ENCODE measurements around the gene AGMO. TPM values are rescaled to one million over a fixed set of nuclear protein-coding genes. Genes with fewer than 3 reads are reported as not detected.

AGMO gene
- polyA plus RNA-seq, 2 donors = 0.02 to 0.09 TPM

GRCh38 chr7:15367897-15368296 lies 193.9 kb downstream of the AGMO start:
- no peaks in the 10 kb centered on the region for H3K4me1 ChIP-seq (ENCODE audit: control insufficient read depth in 2 of 2, insufficient read depth in 2 of 2, low read length in 1 of 2)
- no peak overlapping the region for H3K27ac ChIP-seq (ENCODE audit: low read depth in 2 of 2, low read length in 1 of 2)
- WGBS, 2 donors = 77% methylated on average over 3 of the region's 3 CpGs
- H3K4me3 ChIP-seq (ENCODE audit: low read depth in 1 of 2, low read length in 2 of 2) = no peak overlapping the region
- no peaks in the 10 kb centered on the region for H3K9me3 ChIP-seq (ENCODE audit: control insufficient read depth in 2 of 2, insufficient read depth in 1 of 2, low read depth in 1 of 2, low read length in 1 of 2)
- H3K36me3 ChIP-seq (ENCODE audit: control insufficient read depth in 2 of 2, insufficient read depth in 2 of 2, low read length in 1 of 2) = no peaks in the 10 kb centered on the region
- H3K27me3 ChIP-seq (ENCODE audit: control insufficient read depth in 1 of 2, insufficient read depth in 2 of 2, low read length in 2 of 2) = no peaks in the 10 kb centered on the region

- Histone ChIP-seq H3K9me3 (ENCODE audit: control insufficient read depth in 2 of 2, insufficient read depth in 1 of 2, low read depth in 1 of 2, low read length in 1 of 2) (no peaks in the 10 kb centered on the region), H3K36me3 (ENCODE audit: control insufficient read depth in 2 of 2, insufficient read depth in 2 of 2, low read length in 1 of 2) (no peaks in the 10 kb centered on the region), H3K27ac (ENCODE audit: low read depth in 2 of 2, low read length in 1 of 2) (no peak overlapping the region), H3K27me3 (ENCODE audit: control insufficient read depth in 1 of 2, insufficient read depth in 2 of 2, low read length in 2 of 2) (no peaks in the 10 kb centered on the region), H3K4me1 (ENCODE audit: control insufficient read depth in 2 of 2, insufficient read depth in 2 of 2, low read length in 1 of 2) (no peaks in the 10 kb centered on the region), H3K4me3 (ENCODE audit: low read depth in 1 of 2, low read length in 2 of 2) (no peak overlapping the region)
- WGBS, 2 donors = 76 to 77% methylated on average over 5 of the region's 5 CpGs
Observed at GRCh38 chr7:15358112-15358511, 203.7 kb downstream of the AGMO start.

- Histone ChIP-seq H3K36me3 (ENCODE audit: control insufficient read depth in 2 of 2, insufficient read depth in 2 of 2, low read length in 1 of 2) (no peaks in the 10 kb centered on the region), H3K4me3 (ENCODE audit: low read depth in 1 of 2, low read length in 2 of 2) (peak overlapping the region; percentile 14 to 56), H3K27ac (ENCODE audit: low read depth in 2 of 2, low read length in 1 of 2) (no peak overlapping the region), H3K27me3 (ENCODE audit: control insufficient read depth in 1 of 2, insufficient read depth in 2 of 2, low read length in 2 of 2) (no peaks in the 10 kb centered on the region), H3K4me1 (ENCODE audit: control insufficient read depth in 2 of 2, insufficient read depth in 2 of 2, low read length in 1 of 2) (no peaks in the 10 kb centered on the region), H3K9me3 (ENCODE audit: control insufficient read depth in 2 of 2, insufficient read depth in 1 of 2, low read depth in 1 of 2, low read length in 1 of 2) (no peaks in the 10 kb centered on the region)
- 53 to 68% methylated on average over 20 of the region's 20 CpGs for WGBS, 2 donors
Observed at GRCh38 chr7:15352421-15353206, 209.2 kb downstream of the AGMO start.

- Histone ChIP-seq H3K4me3 (ENCODE audit: low read depth in 1 of 2, low read length in 2 of 2) (no peak overlapping the region), H3K27ac (ENCODE audit: low read depth in 2 of 2, low read length in 1 of 2) (no peak overlapping the region), H3K9me3 (ENCODE audit: control insufficient read depth in 2 of 2, insufficient read depth in 1 of 2, low read depth in 1 of 2, low read length in 1 of 2) (no peaks in the 10 kb centered on the region), H3K36me3 (ENCODE audit: control insufficient read depth in 2 of 2, insufficient read depth in 2 of 2, low read length in 1 of 2) (no peaks in the 10 kb centered on the region), H3K4me1 (ENCODE audit: control insufficient read depth in 2 of 2, insufficient read depth in 2 of 2, low read length in 1 of 2) (no peaks in the 10 kb centered on the region), H3K27me3 (ENCODE audit: control insufficient read depth in 1 of 2, insufficient read depth in 2 of 2, low read length in 2 of 2) (no peaks in the 10 kb centered on the region)
- 31 to 34% methylated on average over 1 of the region's 1 CpG for WGBS, 2 donors
Observed at GRCh38 chr7:15345216-15345615, 216.6 kb downstream of the AGMO start.

- no peak overlapping the region for H3K4me3 ChIP-seq (ENCODE audit: low read depth in 1 of 2, low read length in 2 of 2)
- no peaks in the 10 kb centered on the region for H3K9me3 ChIP-seq (ENCODE audit: control insufficient read depth in 2 of 2, insufficient read depth in 1 of 2, low read depth in 1 of 2, low read length in 1 of 2)
- no peaks in the 10 kb centered on the region for H3K4me1 ChIP-seq (ENCODE audit: control insufficient read depth in 2 of 2, insufficient read depth in 2 of 2, low read length in 1 of 2)
- H3K27ac ChIP-seq (ENCODE audit: low read depth in 2 of 2, low read length in 1 of 2) = no peak overlapping the region
- 80 to 84% methylated on average over 4 of the region's 4 CpGs for WGBS, 2 donors
- H3K36me3 ChIP-seq (ENCODE audit: control insufficient read depth in 2 of 2, insufficient read depth in 2 of 2, low read length in 1 of 2) = no peaks in the 10 kb centered on the region
- no peaks in the 10 kb centered on the region for H3K27me3 ChIP-seq (ENCODE audit: control insufficient read depth in 1 of 2, insufficient read depth in 2 of 2, low read length in 2 of 2)
Observed at GRCh38 chr7:15341817-15342216, 220.0 kb downstream of the AGMO start.

- Histone ChIP-seq H3K36me3 (ENCODE audit: control insufficient read depth in 2 of 2, insufficient read depth in 2 of 2, low read length in 1 of 2) (no peaks in the 10 kb centered on the region), H3K9me3 (ENCODE audit: control insufficient read depth in 2 of 2, insufficient read depth in 1 of 2, low read depth in 1 of 2, low read length in 1 of 2) (no peaks in the 10 kb centered on the region), H3K4me1 (ENCODE audit: control insufficient read depth in 2 of 2, insufficient read depth in 2 of 2, low read length in 1 of 2) (no peaks in the 10 kb centered on the region), H3K4me3 (ENCODE audit: low read depth in 1 of 2, low read length in 2 of 2) (no peak overlapping the region), H3K27ac (ENCODE audit: low read depth in 2 of 2, low read length in 1 of 2) (no peak overlapping the region), H3K27me3 (ENCODE audit: control insufficient read depth in 1 of 2, insufficient read depth in 2 of 2, low read length in 2 of 2) (no peaks in the 10 kb centered on the region)
- WGBS, 2 donors = 81 to 85% methylated on average over 1 of the region's 1 CpG
Observed at GRCh38 chr7:15336146-15336545, 225.7 kb downstream of the AGMO start.

- no peak overlapping the region for H3K27ac ChIP-seq (ENCODE audit: low read depth in 2 of 2, low read length in 1 of 2)
- 45 to 68% methylated on average over 6 of the region's 6 CpGs for WGBS, 2 donors
- H3K36me3 ChIP-seq (ENCODE audit: control insufficient read depth in 2 of 2, insufficient read depth in 2 of 2, low read length in 1 of 2) = no peaks in the 10 kb centered on the region
- H3K4me1 ChIP-seq (ENCODE audit: control insufficient read depth in 2 of 2, insufficient read depth in 2 of 2, low read length in 1 of 2) = no peaks in the 10 kb centered on the region
- H3K4me3 ChIP-seq (ENCODE audit: low read depth in 1 of 2, low read length in 2 of 2) = no peak overlapping the region
- H3K9me3 ChIP-seq (ENCODE audit: control insufficient read depth in 2 of 2, insufficient read depth in 1 of 2, low read depth in 1 of 2, low read length in 1 of 2) = no peaks in the 10 kb centered on the region
- H3K27me3 ChIP-seq (ENCODE audit: control insufficient read depth in 1 of 2, insufficient read depth in 2 of 2, low read length in 2 of 2) = no peaks in the 10 kb centered on the region
Observed at GRCh38 chr7:15335390-15335789, 226.4 kb downstream of the AGMO start.

- no peaks in the 10 kb centered on the region for H3K36me3 ChIP-seq (ENCODE audit: control insufficient read depth in 2 of 2, insufficient read depth in 2 of 2, low read length in 1 of 2)
Observed at GRCh38 chr7:15334536-15335263, 227.1 kb downstream of the AGMO start.

GRCh38 chr7:15332956-15333355 lies 228.9 kb downstream of the AGMO start:
- H3K9me3 ChIP-seq (ENCODE audit: control insufficient read depth in 2 of 2, insufficient read depth in 1 of 2, low read depth in 1 of 2, low read length in 1 of 2) = no peaks in the 10 kb centered on the region
- H3K27ac ChIP-seq (ENCODE audit: low read depth in 2 of 2, low read length in 1 of 2) = no peak overlapping the region
- H3K4me1 ChIP-seq (ENCODE audit: control insufficient read depth in 2 of 2, insufficient read depth in 2 of 2, low read length in 1 of 2) = no peaks in the 10 kb centered on the region
- H3K4me3 ChIP-seq (ENCODE audit: low read depth in 1 of 2, low read length in 2 of 2) = no peak overlapping the region
- no peaks in the 10 kb centered on the region for H3K36me3 ChIP-seq (ENCODE audit: control insufficient read depth in 2 of 2, insufficient read depth in 2 of 2, low read length in 1 of 2)
- no peaks in the 10 kb centered on the region for H3K27me3 ChIP-seq (ENCODE audit: control insufficient read depth in 1 of 2, insufficient read depth in 2 of 2, low read length in 2 of 2)
- whole genome bisulfite sequencing, 2 donors = 87 to 90% methylated on average over 2 of the region's 2 CpGs

More at GRCh38 chr7:15334536-15335263, 227.1 kb downstream of the AGMO start:
- no peaks in the 10 kb centered on the region for H3K9me3 ChIP-seq (ENCODE audit: control insufficient read depth in 2 of 2, insufficient read depth in 1 of 2, low read depth in 1 of 2, low read length in 1 of 2)
- no peak overlapping the region for H3K4me3 ChIP-seq (ENCODE audit: low read depth in 1 of 2, low read length in 2 of 2)
- H3K4me1 ChIP-seq (ENCODE audit: control insufficient read depth in 2 of 2, insufficient read depth in 2 of 2, low read length in 1 of 2) = no peaks in the 10 kb centered on the region
- H3K27me3 ChIP-seq (ENCODE audit: control insufficient read depth in 1 of 2, insufficient read depth in 2 of 2, low read length in 2 of 2) = no peaks in the 10 kb centered on the region
- H3K27ac ChIP-seq (ENCODE audit: low read depth in 2 of 2, low read length in 1 of 2) = no peak overlapping the region
- WGBS, 2 donors = 78 to 81% methylated on average over 6 of the region's 6 CpGs
